NCI-H1105 treated with DMSO at 0.1 percent for 48 hours (cell line): ENCODE measurements around the gene LUC7L3.
"Not testable (repeated sequence)": the region's sequence is repeated elsewhere in the genome, so short reads cannot be mapped to it uniquely, and the experiment has no call there.

Experiments
- DNase-seq: peaks from one replicate; lab custom pipeline; 2025; lab: John Stamatoyannopoulos, UW

The LUC7L3 gene

GRCh38 chr17:50710025-50710424 is 9.4 kb upstream of the LUC7L3 start:
- no peak for DNase-seq

- no peak for DNase-seq
These were observed 8.8 kb upstream of the LUC7L3 start for GRCh38 chr17:50710650-50711049.

GRCh38 chr17:50712641-50713040 is 6.8 kb upstream of the LUC7L3 start:
- no peak for DNase-seq

- no peak for DNase-seq
These were observed 3.9 kb upstream of the LUC7L3 start for GRCh38 chr17:50715471-50715870.

- peak; percentile 42 for DNase-seq
These were observed 756 bp downstream of the LUC7L3 start for GRCh38 chr17:50719924-50720794.

- DNase-seq = no peak
These were observed 2.0 kb downstream of the LUC7L3 start for GRCh38 chr17:50721194-50722010.

- no peak for DNase-seq
These were observed 3.3 kb downstream of the LUC7L3 start for GRCh38 chr17:50722746-50723145.

GRCh38 chr17:50724622-50725021 is 5.2 kb downstream of the LUC7L3 start:
- DNase-seq = not testable (repeated sequence)

- DNase-seq = no peak
These were observed 6.6 kb downstream of the LUC7L3 start for GRCh38 chr17:50725769-50726655.

GRCh38 chr17:50728112-50728429 is 8.7 kb downstream of the LUC7L3 start:
- DNase-seq = no peak

GRCh38 chr17:50728881-50729765 is 9.7 kb downstream of the LUC7L3 start:
- no peak for DNase-seq

GRCh38 chr17:50731575-50732460 is 12.4 kb downstream of the LUC7L3 start:
- DNase-seq = no peak

- no peak for DNase-seq
These were observed 15.9 kb downstream of the LUC7L3 start for GRCh38 chr17:50735287-50735686.

GRCh38 chr17:50737118-50737698 is 17.8 kb downstream of the LUC7L3 start:
- no peak for DNase-seq

GRCh38 chr17:50739098-50739497 is 19.7 kb downstream of the LUC7L3 start:
- no peak for DNase-seq

- no peak for DNase-seq
These were observed 26.2 kb downstream of the LUC7L3 start for GRCh38 chr17:50745631-50746030.

- no peak for DNase-seq
These were observed 29.8 kb downstream of the LUC7L3 start for GRCh38 chr17:50749245-50749644.

- DNase-seq = no peak
These were observed 35.1 kb downstream of the LUC7L3 start for GRCh38 chr17:50754521-50754920.

GRCh38 chr17:50758524-50758923 is 39.1 kb downstream of the LUC7L3 start:
- DNase-seq = no peak
